Heart right ventricle (tissue), 16 donors: Measurements from ENCODE around the gene RALB. TPM values are rescaled to one million over a fixed set of nuclear protein-coding genes. Genes with fewer than 3 reads are reported as not detected.

Source experiments
- ATAC-seq, 8 donors: fragments of 200-7000 bp; cut with Tn5 transposase; one replicate each; pipeline ENCODE4 v1.9.1; 2020; ENCODE audit warnings: mild to moderate bottlenecking in 8 of 8, moderate library complexity in 8 of 8, moderate number of reproducible peaks in 1 of 8
- DNase-seq, 2 donors: peaks; one replicate each; pipeline ENCODE4 v3.0.0-alpha.2; 2020
- H3K27ac ChIP-seq, 10 donors: fragments of 200-600 bp; sonication (generic) in 2 of 10; one replicate each; pipeline versions ENCODE4 v1.5.0 to v1.8.0; 2020 to 2022; ENCODE audit warnings: mild to moderate bottlenecking in 3 of 10
- H3K27me3 ChIP-seq, 7 donors: fragments of 200-600 bp; one replicate each; pipeline ENCODE4 v1.8.0; 2021 to 2022; ENCODE audit warnings: mild to moderate bottlenecking in 2 of 7
- H3K36me3 ChIP-seq, 9 donors: fragments of 200-600 bp; sonication (generic) in 1 of 9; one replicate each; pipeline versions ENCODE4 v1.5.0 to v1.8.0; 2020 to 2022; ENCODE audit warnings: mild to moderate bottlenecking in 2 of 9
- H3K4me1 ChIP-seq, 9 donors: fragments of 200-600 bp; sonication (generic) in 1 of 9; one replicate each; pipeline versions ENCODE4 v1.5.0 to v1.8.0; 2020 to 2022; ENCODE audit warnings: mild to moderate bottlenecking in 4 of 9
- H3K4me3 ChIP-seq, 10 donors: fragments of 200-600 bp; sonication (generic) in 2 of 10; one replicate each; pipeline versions ENCODE4 v1.5.0 to v1.8.0; 2020 to 2022; ENCODE audit warnings: mild to moderate bottlenecking in 7 of 10, moderate library complexity in 2 of 10
- H3K9me3 ChIP-seq, 11 donors: fragments of 200-600 bp in 10 of 11; sonication (generic) in 2 of 11; one replicate each; pipeline versions ENCODE4 v1.5.0 to v1.8.0; 2013 to 2022; ENCODE audit warnings: mild to moderate bottlenecking in 2 of 11, control low read depth in 1 of 11, moderate library complexity in 1 of 11
- WGBS, 2 donors: extraction: QIAGEN DNeasy Blood & Tissue Kit; methylation state at CpG; one replicate each; pipeline ENCODE4 v1.1.7; 2013; ENCODE audit warnings: inconsistent platforms in 1 of 2; 5-methylcytosine and 5-hydroxymethylcytosine counted together
- intact Hi-C, 10 donors: fragments of 100-400 bp; cut with DNase I; formaldehyde crosslinking; loops; one replicate each; pipeline versions ENCODE4 v1.11.1 to v1.14.2; 2022
- long read RNA-seq, 3 donors: library from polyadenylated mRNA; unstranded; transcript quantifications; one replicate each; pipeline ENCODE4 v2.0.0, GENCODE V29; 2020 to 2021
- polyA plus RNA-seq, 2 donors: library from polyadenylated mRNA; stranded (reverse); fragments of 200-250 nt; gene quantifications; one replicate each; pipeline ENCODE4 v1.2.3, GENCODE V29; 2013
- total RNA-seq, 10 donors: library from RNA; stranded (reverse); fragmentation: NEBNext Ultra II Directional in 3 of 10; extraction: Animal tissue kit (Norgen Biotek cat#: 25700) in 3 of 10; gene quantifications; one replicate each; pipeline versions ENCODE4 v1.2.1 to v1.2.4, GENCODE V29; 2021 to 2023
- TF ChIP-seq, protein P1 (sequence below), 9 donors: fragments of 200-600 bp; sonication (generic) in 2 of 9; IDR thresholded peaks; one replicate each; pipeline versions ENCODE4 v1.5.0 to v1.8.0; 2021 to 2022; ENCODE audit warnings: antibody characterized with exemption in 9 of 9, mild to moderate bottlenecking in 5 of 9, moderate library complexity in 1 of 9
- donor health status: Arrhythmogenic right ventricular cardiomyopathy.
- donor health status: ischemic (EF 13 %, LVEDD 7.1; RV severe dilation, severe dysfunction).
- donor health status: healthy with polysubstance abuse.
- donor health status: DM: no; HTN: yes; CAD: no.
- donor health status: DM: no; HTN: no; CAD: no.
- donor health status: ischemic (EF 25% LVEDD 6.9; RV normal size, moderate dysfunction).
- donor health status: ischemic (EF 25% LVEDD 5.7; RV mildly dilated, moderate dysfunction).
- donor health status: healthy.
- donor health status: DM: yes; HTN: yes; CAD: no.
- donor health status: Ischemic cardiomyopathy.
- donor health status: ischemic (EF 35%, LVEDD 5.7; RV mildly dilated, moderate dysfunction).
- donor health status: nonischemic (EF 11% LVEDD 7.7; RV severe dilation, severe dysfunction).
- donor health status: DM: yes; HTN: yes; CAD: no.
- donor health status: PGD.
- donor health status: ischemic (EF 29% LVEDD 5.4; RV normal size, mild dysfunction).
- donor health status: nonischemic (EF 23%, LVEDD 6.1; RV moderate dilation, normal function).

RALB gene, protein sequence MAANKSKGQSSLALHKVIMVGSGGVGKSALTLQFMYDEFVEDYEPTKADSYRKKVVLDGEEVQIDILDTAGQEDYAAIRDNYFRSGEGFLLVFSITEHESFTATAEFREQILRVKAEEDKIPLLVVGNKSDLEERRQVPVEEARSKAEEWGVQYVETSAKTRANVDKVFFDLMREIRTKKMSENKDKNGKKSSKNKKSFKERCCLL
- total RNA-seq, result 10 to 100 TPM; 37.0 to 53.8 (median 45.0) TPM
- polyA plus RNA-seq, result 10 to 100 TPM; 21.9 to 68.1 TPM
- long read RNA-seq, donor 1, transcript RALB-203 (5 exons, 1,252 nt), result minor isoform, 43 of 192 reads
- long read RNA-seq, donor 1, transcript RALB-201 (5 exons, 2,344 nt), result major isoform, 131 of 192 reads
- long read RNA-seq, donor 1, partial matches to known transcripts, result 11 of 192 reads
- long read RNA-seq, donor 1, other reads (novel, unspliced or antisense), result 6 of 192 reads
- long read RNA-seq, donor 2, transcript RALB-203 (5 exons, 1,252 nt), result minor isoform, 67 of 262 reads
- long read RNA-seq, donor 2, transcript RALB-201 (5 exons, 2,344 nt), result major isoform, 160 of 262 reads
- long read RNA-seq, donor 2, partial matches to known transcripts, result 9 of 262 reads
- long read RNA-seq, donor 2, other reads (novel, unspliced or antisense), result 25 of 262 reads
- long read RNA-seq, donor 3, transcript RALB-203 (5 exons, 1,252 nt), result minor isoform, 68 of 232 reads
- long read RNA-seq, donor 3, transcript RALB-201 (5 exons, 2,344 nt), result major isoform, 132 of 232 reads
- long read RNA-seq, donor 3, partial matches to known transcripts, result 22 of 232 reads
- long read RNA-seq, donor 3, other reads (novel, unspliced or antisense), result 10 of 232 reads

GRCh38 chr2:120252225-120253020 lies at the start of gene RALB:
Gene RALB (plus strand): TSS chr2:120252852. CDS start chr2:120278665, 25,813 bp downstream.
- DNase-seq (peak; percentile 100), ATAC-seq (peak; percentile 96 to 98 (median 97))
- H3K4me3 ChIP-seq, result peak within 1 kb of the TSS; percentile 59 to 95 (median 80)
- peaks cover under 1 to 62% (median 49%) of the 10 kb centered on the region in 9 donors for H3K4me1 ChIP-seq
- 0 to 1% methylated on average over 48 to 71 of the region's 71 CpGs for WGBS, 2 donors
- H3K27me3 ChIP-seq, result peaks cover 0 to 6% (median 0%) of the 10 kb centered on the region in 7 donors
- no peaks in the 10 kb centered on the region for H3K36me3 ChIP-seq
- H3K9me3 ChIP-seq, result no peaks in the 10 kb centered on the region
- TF ChIP-seq, protein P1, sequence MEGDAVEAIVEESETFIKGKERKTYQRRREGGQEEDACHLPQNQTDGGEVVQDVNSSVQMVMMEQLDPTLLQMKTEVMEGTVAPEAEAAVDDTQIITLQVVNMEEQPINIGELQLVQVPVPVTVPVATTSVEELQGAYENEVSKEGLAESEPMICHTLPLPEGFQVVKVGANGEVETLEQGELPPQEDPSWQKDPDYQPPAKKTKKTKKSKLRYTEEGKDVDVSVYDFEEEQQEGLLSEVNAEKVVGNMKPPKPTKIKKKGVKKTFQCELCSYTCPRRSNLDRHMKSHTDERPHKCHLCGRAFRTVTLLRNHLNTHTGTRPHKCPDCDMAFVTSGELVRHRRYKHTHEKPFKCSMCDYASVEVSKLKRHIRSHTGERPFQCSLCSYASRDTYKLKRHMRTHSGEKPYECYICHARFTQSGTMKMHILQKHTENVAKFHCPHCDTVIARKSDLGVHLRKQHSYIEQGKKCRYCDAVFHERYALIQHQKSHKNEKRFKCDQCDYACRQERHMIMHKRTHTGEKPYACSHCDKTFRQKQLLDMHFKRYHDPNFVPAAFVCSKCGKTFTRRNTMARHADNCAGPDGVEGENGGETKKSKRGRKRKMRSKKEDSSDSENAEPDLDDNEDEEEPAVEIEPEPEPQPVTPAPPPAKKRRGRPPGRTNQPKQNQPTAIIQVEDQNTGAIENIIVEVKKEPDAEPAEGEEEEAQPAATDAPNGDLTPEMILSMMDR (IDR thresholded peaks at IDR 0.05), result no peak
- H3K27ac ChIP-seq, result peak within 1 kb of the TSS; percentile 90 to 98 (median 96)
- intact Hi-C loops, result loop anchor here in 6 of 10 donors (1.0 to 5.0 kb wide), 3 partner anchors 29 to 60 kb away; partner anchors contain the start of gene TMEM185B (in 2 of the 6)

DNA sequence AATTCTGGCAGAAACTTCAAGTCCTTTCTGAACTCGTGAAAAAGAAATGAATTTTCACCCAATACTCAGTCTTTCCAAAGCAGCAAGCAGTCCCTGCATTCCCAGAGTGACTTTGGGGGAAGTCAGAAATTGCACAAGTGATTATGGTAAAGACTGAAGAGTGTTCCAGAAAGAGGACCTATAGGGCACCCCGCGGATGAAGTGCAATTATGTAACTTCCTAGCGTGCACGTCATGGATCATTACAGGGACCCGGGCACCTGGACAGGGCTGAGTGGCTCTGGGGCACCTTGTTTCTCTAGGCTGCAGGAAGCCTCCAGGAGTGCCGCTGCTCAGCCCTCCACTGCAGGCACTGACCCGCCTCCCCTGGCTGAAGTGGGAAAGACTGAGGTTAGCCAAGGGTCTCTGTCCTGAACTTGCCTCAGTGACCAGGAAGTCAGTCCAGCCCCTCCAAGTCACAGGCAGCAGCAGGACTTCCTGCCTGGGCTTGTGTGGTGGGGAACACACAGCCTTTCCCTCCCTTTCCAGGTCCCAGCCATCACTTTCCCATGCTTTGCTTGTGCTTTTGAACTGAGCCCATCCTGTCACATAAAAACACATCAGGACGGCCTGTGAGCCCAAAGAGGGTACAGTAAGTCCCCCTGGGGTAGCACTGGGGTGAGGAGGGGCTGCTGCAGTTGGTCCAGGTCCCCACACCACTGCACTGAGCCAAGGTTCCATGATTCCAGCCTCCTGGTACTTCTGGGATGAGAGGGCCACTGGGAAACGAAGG lies 49.2 kb upstream of the RALB start:
- ATAC-seq (peak; percentile 27 to 82 (median 64)), DNase-seq (no peak)
- H3K4me1 ChIP-seq, result peaks cover 0 to 19% (median 15%) of the 10 kb centered on the region in 9 donors
- WGBS, 2 donors, result 60 to 69% methylated on average over 10 of the region's 10 CpGs
- TF ChIP-seq, protein P1 (IDR thresholded peaks at IDR 0.05), result no peak
- no peak overlapping the region for H3K4me3 ChIP-seq
- intact Hi-C loops, result loop anchor here in 1 of 10 donors (10.0 kb wide), 1 partner anchor 111 kb away; no protein-coding TSS in a partner anchor
- H3K9me3 ChIP-seq, result peaks cover 0 to 9% (median 0%) of the 10 kb centered on the region in 11 donors
- no peaks in the 10 kb centered on the region for H3K36me3 ChIP-seq
- H3K27ac ChIP-seq, result peak overlapping the region in 4 of 10 donors; percentile 7 to 76 (median 38)
- no peaks in the 10 kb centered on the region for H3K27me3 ChIP-seq

DNA sequence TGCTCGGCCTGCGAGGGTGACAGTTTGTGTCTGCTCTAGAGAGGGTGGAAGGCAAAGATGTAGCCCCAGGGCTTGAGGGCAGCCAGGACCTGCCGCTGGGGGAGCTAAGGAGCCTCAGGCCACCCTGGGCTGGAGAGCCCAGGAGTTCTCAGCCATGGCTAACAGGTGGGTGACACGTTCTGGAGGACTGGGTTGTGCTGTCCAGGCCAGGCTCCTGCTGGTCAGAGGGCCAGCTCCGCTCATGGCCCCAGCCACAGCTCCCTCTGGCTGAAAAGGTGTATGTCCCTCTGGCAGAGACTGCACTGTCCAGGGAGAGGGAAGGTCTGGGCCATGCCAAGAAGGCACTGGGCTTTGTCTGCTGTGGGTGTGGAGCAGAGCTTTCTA lies 48.6 kb upstream of the RALB start:
- peak; percentile 16 to 51 (median 27) for ATAC-seq

More for the DNA sequence above, 48.6 kb upstream of the RALB start:
- Histone ChIP-seq H3K4me3 (no peak overlapping the region), H3K36me3 (no peaks in the 10 kb centered on the region), H3K27me3 (no peaks in the 10 kb centered on the region), H3K4me1 (peaks cover 0 to 19% (median 15%) of the 10 kb centered on the region in 9 donors), H3K27ac (peak overlapping the region in 4 of 10 donors; percentile 7 to 76 (median 38)), H3K9me3 (peaks cover 0 to 3% (median 0%) of the 10 kb centered on the region in 11 donors)
- no peak for DNase-seq
- 85 to 86% methylated on average over 5 of the region's 5 CpGs for WGBS, 2 donors
- intact Hi-C loops, result loop anchor here in 1 of 10 donors (10.0 kb wide), 1 partner anchor 111 kb away; no protein-coding TSS in a partner anchor
- TF ChIP-seq, protein P1 (IDR thresholded peaks at IDR 0.05), result no peak
